GM12875 (cell line): ENCODE measurements around the gene YIF1A.

Experiments used
- H3K4me3 ChIP-seq: one replicate; pipeline ENCODE4 v1.5.1; 2011; ENCODE audit warnings: low read depth, low read length, control low read depth
- CTCF ChIP-seq: IDR thresholded peaks from 2 replicates; pipeline ENCODE4 v1.5.1; 2011; ENCODE audit warnings: low read depth, mild to moderate bottlenecking, control low read depth, inconsistent platforms, low read length, moderate library complexity, borderline replicate concordance; ENCODE audit not compliant: insufficient read depth

YIF1A gene

GRCh38 chr11:66286699-66287098 lies 2.2 kb downstream of the YIF1A start:
- TF ChIP-seq CTCF: no peak
- H3K4me3 ChIP-seq: no peak overlapping the region

- TF ChIP-seq CTCF: no peak
These were observed 3.5 kb downstream of the YIF1A start for GRCh38 chr11:66285250-66285947.

GRCh38 chr11:66284526-66285078 lies 4.3 kb downstream of the YIF1A start:
- no peak overlapping the region for H3K4me3 ChIP-seq
- TF ChIP-seq CTCF: no peak

More at GRCh38 chr11:66285250-66285947, 3.5 kb downstream of the YIF1A start:
- no peak overlapping the region for H3K4me3 ChIP-seq

GRCh38 chr11:66283461-66284105 lies 5.4 kb downstream of the YIF1A start:
- H3K4me3 ChIP-seq: no peak overlapping the region
- TF ChIP-seq CTCF: 0 out of 2 replicates have a peak, but pooled peaks have one; percentile 12

GRCh38 chr11:66282468-66283455 lies 6.2 kb downstream of the YIF1A start:
- H3K4me3 ChIP-seq: no peak overlapping the region
- TF ChIP-seq CTCF: peak; percentile 98

GRCh38 chr11:66281776-66282467 lies 7.0 kb downstream of the YIF1A start:
- TF ChIP-seq CTCF: no peak
- no peak overlapping the region for H3K4me3 ChIP-seq
